ENCODE measurements around the gene LNX1. TPM values are rescaled to one million over a fixed set of nuclear protein-coding genes. Genes with fewer than 3 reads are reported as not detected.

The LNX1 gene
- total and polyA plus RNA-seq, 10 of the 15 experiments (the other 5 are each of a cell fraction or from before 2014, with no cell fraction given) = 0.72 to 1.4 (median 1.0) TPM

GRCh38 chr4:53490161-53490956 lies 100.9 kb downstream of the LNX1 start:
- no peak for FAIRE-seq
- H3K4me3 ChIP-seq = no peak overlapping the region
- intact Hi-C loops (cut with micrococcal nuclease; ENCODE audit: unreplicated experiment) (loop anchor here (2.0 to 10.0 kb wide), 3 partner anchors 104 to 742 kb away; partner anchors contain the start of gene LNX1), in situ Hi-C loops (cut with MboI) (no loop called here)
- no peaks in the 10 kb centered on the region for H3K79me2 ChIP-seq (ENCODE audit: control insufficient read depth, insufficient read depth, low read length)
- H3K36me3 ChIP-seq (ENCODE audit: control insufficient read depth in 2 of 2, insufficient read depth in 2 of 2, low read length in 1 of 2) = no peaks in the 10 kb centered on the region
- H3K27me3 ChIP-seq (replicated peaks in 1 of 2; ENCODE audit: control insufficient read depth in 2 of 2, insufficient read depth in 2 of 2, low read length in 1 of 2) = peaks cover 0 to 3% of the 10 kb centered on the region in 2 experiments; a peak in 1 of 4 replicates
- no peak overlapping the region for H3K27ac ChIP-seq (ENCODE audit: control insufficient read depth, insufficient read depth)
- H3K9me3 ChIP-seq (replicated peaks; ENCODE audit: control insufficient read depth, insufficient read depth, low read length) = no peaks in the 10 kb centered on the region; the same call in 2 of the 3 replicates
- no peak for TF ChIP-seq ETV6 (conservative IDR thresholded peaks at IDR 0.05 in 1 of 2, IDR thresholded peaks at IDR 0.05 in 1 of 2; ENCODE audit: borderline replicate concordance in 1 of 2, low read depth in 1 of 2)
- no peak for TF ChIP-seq STAT3 (IDR thresholded peaks at IDR 0.05; ENCODE audit: low read depth, low read length)
- no peak for TF ChIP-seq MEF2A (IDR thresholded peaks at IDR 0.05; ENCODE audit: insufficient read depth, low read depth, low read length)
- no peak for TF ChIP-seq CHD2 (IDR thresholded peaks at IDR 0.05; ENCODE audit: borderline replicate concordance, low read depth, low read length)
- TF ChIP-seq ATF7 (IDR thresholded peaks at IDR 0.05; ENCODE audit: low read depth) = no peak
- TF ChIP-seq CBX3 (IDR thresholded peaks at IDR 0.05; ENCODE audit: borderline replicate concordance, low read depth) = no peak
- TF ChIP-seq IKZF1 (conservative IDR thresholded peaks at IDR 0.05) = no peak
- TF ChIP-seq MEF2B (IDR thresholded peaks at IDR 0.05; ENCODE audit: partially characterized antibody, poor library complexity, severe bottlenecking) = no peak
- TF ChIP-seq IKZF2 (IDR thresholded peaks at IDR 0.05) = no peak
- TF ChIP-seq TBL1XR1 (IDR thresholded peaks at IDR 0.05; ENCODE audit: low read depth, low read length) = no peak
- TF ChIP-seq STAT1 (conservative IDR thresholded peaks at IDR 0.05) = no peak
- no peak for TF ChIP-seq ESRRA (IDR thresholded peaks at IDR 0.05; ENCODE audit: low read length)
- no peak for TF ChIP-seq NBN (IDR thresholded peaks at IDR 0.05)
- no peak for TF ChIP-seq BCL11A (IDR thresholded peaks at IDR 0.05; ENCODE audit: low read depth, low read length)
- TF ChIP-seq POLR2A (IDR thresholded peaks at IDR 0.05; ENCODE audit: low read depth, low read length) = no peak
- TF ChIP-seq CEBPB (IDR thresholded peaks at IDR 0.05; ENCODE audit: borderline replicate concordance in 1 of 2, low read depth in 2 of 2, low read length in 2 of 2) = no peak
- no peak for ATAC-seq
- H3K4me1 ChIP-seq (ENCODE audit: control insufficient read depth, insufficient read depth, low read length) = no peaks in the 10 kb centered on the region
- CTCF ChIA-PET = interaction anchor here (0.7 to 5.2 kb wide), 32 partner anchors 9 to 476 kb away, joined by 3 to 51 read pairs (median 4); no protein-coding TSS in a partner anchor
- H4K20me1 ChIP-seq (ENCODE audit: control insufficient read depth, insufficient read depth) = no peaks in the 10 kb centered on the region
- WGBS (ENCODE audit: insufficient coverage, insufficient replicate concordance, low lambda C conversion rate, missing lambda C conversion rate) = 46% methylated on average over 6 of the region's 6 CpGs
- no peak overlapping the region for H3K9ac ChIP-seq (ENCODE audit: control insufficient read depth, insufficient read depth, low read length)
- H3K4me2 ChIP-seq (ENCODE audit: control insufficient read depth, insufficient read depth) = no peak overlapping the region
- POLR2A ChIA-PET = interaction anchor here (0.6 to 1.6 kb wide), 3 partner anchors 10 to 207 kb away, joined by 3 to 5 read pairs (median 3); no protein-coding TSS in a partner anchor
- H2AFZ ChIP-seq (ENCODE audit: control insufficient read depth, low read depth, low read length) = no peak overlapping the region
- RAD21 ChIA-PET (ENCODE audit: unreplicated experiment) = interaction anchor here (0.7 to 4.0 kb wide), 11 partner anchors 16 to 477 kb away, joined by 3 to 20 read pairs (median 3); no protein-coding TSS in a partner anchor
- no TSS peak for BruUV-seq (replicated peaks)
- no peak for DNase-seq (ENCODE audit: low read depth, low spot score)
- SMC1A ChIA-PET (ENCODE audit: uncharacterized antibody, unreplicated experiment) = interaction anchor here (0.6 to 3.9 kb wide), 24 partner anchors 15 to 744 kb away, joined by 3 to 40 read pairs (median 4); no protein-coding TSS in a partner anchor

Data from GM12878 (cell line).